ENCODE results near the gene DOP1A. TPM values are rescaled to one million over a fixed set of nuclear protein-coding genes. Genes with fewer than 3 reads are reported as not detected.

Gene DOP1A
- total and polyA plus RNA-seq, 2 of the 13 experiments (the other 11 are each of a cell fraction or from before 2014, with no cell fraction given), result 5.2 to 16.7 TPM

DNA sequence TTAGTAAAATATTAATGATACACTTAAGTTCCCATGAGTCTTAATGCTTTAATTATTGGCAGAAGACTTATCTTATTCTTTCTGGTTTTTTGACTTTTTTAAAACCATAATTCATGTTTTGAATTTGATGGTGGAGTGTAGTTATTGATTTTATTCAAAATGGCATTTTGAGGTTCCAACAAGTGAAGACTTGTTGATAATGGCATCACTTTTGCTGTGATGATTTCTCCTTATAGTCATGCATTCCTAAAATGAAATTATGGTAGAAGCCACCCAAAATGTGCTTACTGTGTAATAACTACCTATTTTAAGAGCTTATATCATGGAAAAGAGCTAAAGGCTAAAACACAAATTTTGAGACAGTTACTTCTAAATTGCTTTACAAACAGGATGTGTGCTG, 2.2 kb downstream of the DOP1A start:
- intact Hi-C loops (cut with micrococcal nuclease; ENCODE audit: unreplicated experiment) (loop anchor here (5.0 kb wide), 2 partner anchors 443 to 822 kb away; partner anchors contain the start of genes IBTK and PRSS35), in situ Hi-C loops (cut with HindIII; ENCODE audit: extremely low pct_ligation_motif_present, low pct_unique_long_range_greater_than_20kb) (loop anchor here (5.0 to 25.0 kb wide), 4 partner anchors 148 to 822 kb away; partner anchors contain the start of genes IBTK and PRSS35)
- CTCF ChIA-PET (ENCODE audit: low intra/inter-chr PET ratio, low total read pairs), result no interaction called here
- Histone ChIP-seq H4K20me1 (ENCODE audit: insufficient read depth, low read length) (no peaks in the 10 kb centered on the region), H3K36me3 (replicated peaks in 1 of 2; ENCODE audit: control insufficient read depth in 1 of 2, insufficient read depth in 2 of 2, low read length in 2 of 2) (no peaks in the 10 kb centered on the region), H3K9me3 (ENCODE audit: low read length) (no peaks in the 10 kb centered on the region), H3K27me3 (ENCODE audit: control insufficient read depth in 1 of 2, insufficient read depth in 2 of 2, low read length in 2 of 2) (no peaks in the 10 kb centered on the region; a peak in 1 of 5 replicates), H3K4me2 (ENCODE audit: low read depth, low read length) (peak overlapping the region; percentile 89; the same call in 1 of the 2 replicates), H3K27ac (ENCODE audit: extremely low read length, insufficient read depth, low read length) (no peak overlapping the region), H3K4me1 (ENCODE audit: insufficient read depth, low read length) (peaks cover 17% of the 10 kb centered on the region), H3K79me2 (ENCODE audit: insufficient read depth, low read length) (peaks cover 23% of the 10 kb centered on the region), H3K9ac (ENCODE audit: insufficient read depth, low read depth, low read length) (0 out of 2 replicates have a peak overlapping the region, but pooled peaks have one; percentile 10), H3K4me3 (replicated peaks in 1 of 3; ENCODE audit: insufficient read depth in 1 of 3, low read depth in 2 of 3, low read length in 3 of 3) (no peak overlapping the region), H2AFZ (ENCODE audit: low read length) (no peak overlapping the region)
- POLR2A ChIA-PET, result no interaction called here
- FAIRE-seq, result no peak
- ATAC-seq, result no peak
- DNase-seq (ENCODE audit: low spot score), result no peak
- no TSS peak for BruUV-seq (replicated peaks)
- TF ChIP-seq, protein P1, sequence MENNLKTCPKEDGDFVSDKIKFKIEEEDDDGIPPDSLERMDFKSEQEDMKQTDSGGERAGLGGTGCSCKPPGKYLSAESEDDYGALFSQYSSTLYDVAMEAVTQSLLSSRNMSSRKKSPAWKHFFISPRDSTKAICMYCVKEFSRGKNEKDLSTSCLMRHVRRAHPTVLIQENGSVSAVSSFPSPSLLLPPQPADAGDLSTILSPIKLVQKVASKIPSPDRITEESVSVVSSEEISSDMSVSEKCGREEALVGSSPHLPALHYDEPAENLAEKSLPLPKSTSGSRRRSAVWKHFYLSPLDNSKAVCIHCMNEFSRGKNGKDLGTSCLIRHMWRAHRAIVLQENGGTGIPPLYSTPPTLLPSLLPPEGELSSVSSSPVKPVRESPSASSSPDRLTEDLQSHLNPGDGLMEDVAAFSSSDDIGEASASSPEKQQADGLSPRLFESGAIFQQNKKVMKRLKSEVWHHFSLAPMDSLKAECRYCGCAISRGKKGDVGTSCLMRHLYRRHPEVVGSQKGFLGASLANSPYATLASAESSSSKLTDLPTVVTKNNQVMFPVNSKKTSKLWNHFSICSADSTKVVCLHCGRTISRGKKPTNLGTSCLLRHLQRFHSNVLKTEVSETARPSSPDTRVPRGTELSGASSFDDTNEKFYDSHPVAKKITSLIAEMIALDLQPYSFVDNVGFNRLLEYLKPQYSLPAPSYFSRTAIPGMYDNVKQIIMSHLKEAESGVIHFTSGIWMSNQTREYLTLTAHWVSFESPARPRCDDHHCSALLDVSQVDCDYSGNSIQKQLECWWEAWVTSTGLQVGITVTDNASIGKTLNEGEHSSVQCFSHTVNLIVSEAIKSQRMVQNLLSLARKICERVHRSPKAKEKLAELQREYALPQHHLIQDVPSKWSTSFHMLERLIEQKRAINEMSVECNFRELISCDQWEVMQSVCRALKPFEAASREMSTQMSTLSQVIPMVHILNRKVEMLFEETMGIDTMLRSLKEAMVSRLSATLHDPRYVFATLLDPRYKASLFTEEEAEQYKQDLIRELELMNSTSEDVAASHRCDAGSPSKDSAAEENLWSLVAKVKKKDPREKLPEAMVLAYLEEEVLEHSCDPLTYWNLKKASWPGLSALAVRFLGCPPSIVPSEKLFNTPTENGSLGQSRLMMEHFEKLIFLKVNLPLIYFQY (CRISPR knock-in tag; IDR thresholded peaks at IDR 0.05; ENCODE audit: borderline replicate concordance), result no peak
- TF ChIP-seq NPAS2 (CRISPR knock-in tag; IDR thresholded peaks at IDR 0.05; ENCODE audit: borderline replicate concordance) (no peak), ZNF557 (CRISPR knock-in tag; IDR thresholded peaks at IDR 0.05) (no peak), KLF15 (CRISPR knock-in tag; IDR thresholded peaks at IDR 0.05; ENCODE audit: borderline replicate concordance) (no peak), ZNF414 (CRISPR knock-in tag; IDR thresholded peaks at IDR 0.05) (no peak), FOXP4 (CRISPR knock-in tag; IDR thresholded peaks at IDR 0.05) (no peak), HOXA3 (CRISPR knock-in tag; IDR thresholded peaks at IDR 0.05) (no peak), ZNF563 (CRISPR knock-in tag; IDR thresholded peaks at IDR 0.05) (no peak), ZFP82 (CRISPR knock-in tag; IDR thresholded peaks at IDR 0.05; ENCODE audit: borderline replicate concordance) (no peak), POLR2AphosphoS2 (IDR thresholded peaks at IDR 0.05; ENCODE audit: low read depth, low read length) (no peak), HMG20B (CRISPR knock-in tag; conservative IDR thresholded peaks at IDR 0.05) (no peak), MEF2D (CRISPR knock-in tag; IDR thresholded peaks at IDR 0.05) (no peak)
- TF ChIP-seq, protein P2, sequence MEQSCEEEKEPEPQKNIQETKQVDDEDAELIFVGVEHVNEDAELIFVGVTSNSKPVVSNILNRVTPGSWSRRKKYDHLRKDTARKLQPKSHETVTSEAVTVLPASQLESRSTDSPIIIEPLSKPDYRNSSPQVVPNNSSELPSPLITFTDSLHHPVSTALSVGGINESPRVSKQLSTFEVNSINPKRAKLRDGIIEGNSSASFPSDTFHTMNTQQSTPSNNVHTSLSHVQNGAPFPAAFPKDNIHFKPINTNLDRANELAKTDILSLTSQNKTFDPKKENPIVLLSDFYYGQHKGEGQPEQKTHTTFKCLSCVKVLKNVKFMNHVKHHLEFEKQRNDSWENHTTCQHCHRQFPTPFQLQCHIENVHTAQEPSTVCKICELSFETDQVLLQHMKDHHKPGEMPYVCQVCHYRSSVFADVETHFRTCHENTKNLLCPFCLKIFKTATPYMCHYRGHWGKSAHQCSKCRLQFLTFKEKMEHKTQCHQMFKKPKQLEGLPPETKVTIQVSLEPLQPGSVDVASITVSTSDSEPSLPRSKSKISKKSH (CRISPR knock-in tag; IDR thresholded peaks at IDR 0.05; ENCODE audit: borderline replicate concordance), result no peak
- TF ChIP-seq, protein P3, sequence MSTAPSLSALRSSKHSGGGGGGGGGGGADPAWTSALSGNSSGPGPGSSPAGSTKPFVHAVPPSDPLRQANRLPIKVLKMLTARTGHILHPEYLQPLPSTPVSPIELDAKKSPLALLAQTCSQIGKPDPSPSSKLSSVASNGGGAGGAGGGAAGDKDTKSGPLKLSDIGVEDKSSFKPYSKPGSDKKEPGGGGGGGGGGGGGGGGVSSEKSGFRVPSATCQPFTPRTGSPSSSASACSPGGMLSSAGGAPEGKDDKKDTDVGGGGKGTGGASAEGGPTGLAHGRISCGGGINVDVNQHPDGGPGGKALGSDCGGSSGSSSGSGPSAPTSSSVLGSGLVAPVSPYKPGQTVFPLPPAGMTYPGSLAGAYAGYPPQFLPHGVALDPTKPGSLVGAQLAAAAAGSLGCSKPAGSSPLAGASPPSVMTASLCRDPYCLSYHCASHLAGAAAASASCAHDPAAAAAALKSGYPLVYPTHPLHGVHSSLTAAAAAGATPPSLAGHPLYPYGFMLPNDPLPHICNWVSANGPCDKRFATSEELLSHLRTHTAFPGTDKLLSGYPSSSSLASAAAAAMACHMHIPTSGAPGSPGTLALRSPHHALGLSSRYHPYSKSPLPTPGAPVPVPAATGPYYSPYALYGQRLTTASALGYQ (CRISPR knock-in tag; IDR thresholded peaks at IDR 0.05), result no peak
